ENCODE data around the gene H2BK1.

H2BK1 gene

DNA sequence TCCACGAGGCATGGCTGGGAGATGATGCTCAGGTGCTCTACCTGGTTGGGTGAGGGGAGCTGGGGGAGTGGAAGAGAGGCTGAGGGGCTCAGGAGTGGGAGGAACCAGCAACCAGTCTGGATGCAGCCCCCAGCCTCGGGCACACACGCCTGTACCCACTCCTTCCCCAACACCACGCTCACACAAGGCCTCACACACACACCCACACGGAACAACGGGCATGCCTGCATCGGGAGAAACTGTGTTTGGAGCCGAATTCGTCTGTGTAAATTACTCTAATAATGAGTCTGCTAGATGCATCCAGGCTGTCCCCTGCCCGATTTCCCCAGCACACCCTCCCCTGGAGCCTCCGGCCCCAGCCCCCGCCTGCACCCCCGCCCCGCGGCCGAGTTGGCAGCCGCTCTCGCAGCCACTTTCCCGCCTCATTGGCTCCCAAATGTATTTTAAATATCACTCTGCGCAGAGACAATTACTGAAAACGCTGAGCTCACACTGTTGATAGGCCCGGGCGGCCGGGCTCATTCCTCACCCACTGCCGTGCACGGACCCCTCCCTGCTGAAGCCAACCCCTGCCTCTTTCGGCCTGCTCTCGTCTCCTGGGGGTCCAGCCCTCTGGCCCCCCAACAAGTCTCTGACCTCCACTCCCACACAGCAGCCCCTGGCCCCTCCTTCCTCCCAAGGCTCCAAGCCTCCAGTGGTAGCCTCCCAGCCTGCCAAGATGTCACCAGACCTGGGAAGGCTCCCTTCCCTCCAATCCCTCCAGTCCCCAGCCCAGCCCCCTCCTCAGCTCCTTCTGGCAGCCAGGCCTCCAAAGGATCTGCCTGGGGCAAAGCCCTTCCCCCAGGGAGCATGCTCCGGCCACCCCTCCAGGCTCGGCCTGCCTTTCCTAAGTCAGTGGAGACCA, 11.1 kb downstream of the H2BK1 start:
- no peak for DNase-seq

- DNase-seq = no peak
These were observed 12.4 kb downstream of the H2BK1 start for GRCh38 chr7:151197932-151198331.

- no peak for DNase-seq
These were observed 14.5 kb downstream of the H2BK1 start for GRCh38 chr7:151195616-151196450.

DNA sequence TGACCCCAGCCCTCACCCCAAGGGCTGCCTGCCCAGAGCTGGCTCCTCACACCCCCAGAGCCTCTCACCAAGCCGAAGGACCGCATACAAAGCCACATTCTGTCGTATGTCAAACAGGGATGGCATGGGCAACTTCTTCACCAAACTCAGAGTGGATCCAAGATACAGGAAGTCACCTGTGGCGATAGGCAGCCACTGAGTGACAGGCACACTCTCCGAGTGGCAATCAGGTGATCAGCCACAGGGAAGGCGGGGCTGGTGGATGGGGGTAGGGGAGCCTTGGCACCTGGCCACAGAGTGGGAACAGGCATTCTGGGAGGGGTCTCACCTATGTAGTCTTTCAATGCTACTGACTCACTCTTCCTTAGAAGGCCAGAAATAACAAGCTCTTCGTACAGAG, 16.1 kb downstream of the H2BK1 start:
- no peak for DNase-seq

GRCh38 chr7:151193203-151193978, 16.9 kb downstream of the H2BK1 start:
- DNase-seq = no peak

DNA sequence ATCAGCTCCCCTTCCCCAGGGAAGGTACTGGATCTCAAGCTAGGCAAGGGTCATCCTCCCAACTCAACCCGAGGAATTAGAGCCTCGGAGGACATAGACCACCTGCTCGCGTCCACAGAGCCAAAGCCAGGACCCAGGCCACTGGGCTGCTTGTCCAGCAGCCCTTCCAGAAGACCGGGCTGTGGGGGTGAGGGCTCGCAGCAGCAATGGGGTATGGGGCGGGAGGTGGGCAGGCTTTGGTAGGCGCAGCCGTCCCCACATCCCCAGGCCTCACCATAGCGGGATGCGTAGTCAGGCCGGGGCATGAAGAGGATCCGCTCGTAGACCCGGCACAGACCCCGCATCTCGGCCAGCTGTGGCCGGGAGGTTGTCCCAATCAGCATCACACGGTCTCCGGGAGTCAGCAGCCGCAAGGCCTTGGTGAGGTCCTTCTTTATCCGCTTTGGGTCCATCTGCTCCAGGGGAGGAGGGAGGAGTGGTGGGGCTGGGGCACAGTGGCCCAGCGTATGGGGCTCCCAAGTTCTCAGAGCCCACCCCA, 18.2 kb downstream of the H2BK1 start:
- no peak for DNase-seq

- DNase-seq = no peak
These were observed 18.7 kb downstream of the H2BK1 start for GRCh38 chr7:151191544-151191943.

DNA sequence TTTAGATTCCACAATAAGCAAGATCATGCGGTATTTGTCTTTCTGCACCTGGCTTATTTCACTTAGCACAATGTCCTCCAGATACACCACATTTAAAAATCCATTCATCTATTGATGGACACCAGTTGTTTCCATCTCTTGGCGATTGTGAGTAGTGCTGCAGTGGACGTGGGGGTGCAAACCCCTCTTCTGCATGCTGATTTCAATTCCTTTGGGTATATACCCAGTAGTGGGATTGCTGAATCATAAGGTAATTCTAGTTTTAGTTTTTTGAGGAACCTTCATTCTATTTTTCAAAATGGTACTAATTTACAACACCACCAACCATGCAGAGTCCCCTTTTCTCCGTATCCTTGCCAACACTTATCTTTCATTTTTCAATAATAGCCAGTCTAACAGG, 21.2 kb downstream of the H2BK1 start:
- DNase-seq = no peak

DNA sequence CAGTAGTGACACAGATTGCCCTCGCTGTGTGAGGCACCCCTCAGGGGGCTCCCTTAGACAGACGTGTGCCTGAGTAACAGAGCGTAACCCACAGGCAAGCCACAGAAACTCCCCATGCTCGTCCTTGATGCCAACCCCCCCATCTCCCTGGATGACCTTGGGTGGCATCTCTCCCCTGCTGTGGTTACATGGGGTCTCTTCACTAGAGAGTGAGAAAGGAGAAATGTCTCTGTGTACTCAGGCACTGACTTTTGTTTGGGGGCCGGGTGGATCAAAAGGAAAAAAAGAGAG, 22.1 kb downstream of the H2BK1 start:
- DNase-seq = no peak

GRCh38 chr7:151187409-151188251, 22.7 kb downstream of the H2BK1 start:
- DNase-seq = no peak

- DNase-seq = no peak
These were observed 23.5 kb downstream of the H2BK1 start, which contains the start of gene ASB10 for GRCh38 chr7:151186640-151187408. Gene ASB10 (minus strand): TSS chr7:151187250. CDS start chr7:151187130, 120 bp downstream.

GRCh38 chr7:151185762-151186639, 24.3 kb downstream of the H2BK1 start:
- no peak for DNase-seq

DNA sequence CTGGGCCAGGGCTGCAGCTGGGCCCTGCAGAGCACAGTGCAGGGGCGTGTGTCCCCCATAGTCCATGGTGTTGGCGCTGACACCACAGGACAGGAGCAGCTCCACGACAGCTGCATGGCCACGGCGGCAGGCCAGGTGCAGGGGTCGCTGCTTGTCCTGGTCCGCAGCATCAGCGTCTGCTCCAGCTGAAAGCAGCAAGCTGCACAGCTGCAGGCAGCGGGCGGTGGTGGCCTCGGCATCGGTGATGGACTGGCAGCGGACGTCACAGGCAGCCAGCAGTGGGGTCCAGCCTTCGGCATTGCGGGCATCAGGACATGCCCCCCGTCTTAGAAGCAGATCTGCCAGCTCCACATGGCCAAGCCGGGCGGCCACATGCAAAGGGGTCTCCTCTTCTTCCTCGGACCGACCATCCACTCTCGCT, 29.3 kb downstream of the H2BK1 start:
- DNase-seq = no peak

DNA sequence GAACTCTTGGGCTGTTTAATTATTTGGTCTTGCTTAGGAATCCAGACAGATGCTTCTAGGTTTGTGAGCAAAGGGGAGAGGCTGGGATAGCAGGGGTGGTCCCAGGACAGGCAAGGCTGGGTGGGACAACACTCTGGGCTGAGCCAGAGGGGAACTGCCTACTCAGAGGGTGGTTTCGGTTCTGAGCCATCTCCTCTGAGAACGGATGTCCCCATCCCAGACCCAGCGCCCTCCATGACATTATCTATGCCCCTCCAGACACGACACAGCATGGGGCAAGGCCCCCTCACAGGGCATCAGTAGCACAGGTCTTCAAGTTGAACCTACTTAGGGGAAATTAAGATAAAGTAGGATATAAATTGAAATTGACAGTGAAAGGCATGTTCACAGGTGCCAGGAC, 30.3 kb downstream of the H2BK1 start:
- no peak for DNase-seq

GRCh38 chr7:151179287-151179860, 30.9 kb downstream of the H2BK1 start:
- DNase-seq = no peak

- no peak for DNase-seq
These were observed 31.5 kb downstream of the H2BK1 start for GRCh38 chr7:151178831-151179230.

DNA sequence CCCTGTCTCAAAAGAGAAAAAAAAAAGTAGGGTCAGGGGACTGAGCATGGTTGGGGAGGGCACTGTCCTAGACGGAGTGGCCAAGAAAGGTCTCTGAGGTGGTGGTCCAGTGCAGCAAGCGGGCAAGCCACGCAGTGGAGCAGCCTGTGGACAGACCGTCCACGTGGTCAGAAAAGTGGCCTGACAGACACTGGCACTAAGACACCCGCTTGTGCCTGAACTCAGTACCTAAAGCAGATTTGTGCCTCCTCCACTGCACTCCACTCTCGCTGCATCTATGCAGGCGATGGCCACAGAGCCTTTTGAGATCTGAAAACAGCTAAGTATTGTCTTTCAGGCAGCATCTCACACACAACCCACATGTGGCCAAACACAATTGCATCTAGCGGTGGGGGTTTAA, 32.1 kb downstream of the H2BK1 start:
- no peak for DNase-seq

GRCh38 chr7:151177310-151177709, 33.0 kb downstream of the H2BK1 start:
- no peak for DNase-seq

DNA sequence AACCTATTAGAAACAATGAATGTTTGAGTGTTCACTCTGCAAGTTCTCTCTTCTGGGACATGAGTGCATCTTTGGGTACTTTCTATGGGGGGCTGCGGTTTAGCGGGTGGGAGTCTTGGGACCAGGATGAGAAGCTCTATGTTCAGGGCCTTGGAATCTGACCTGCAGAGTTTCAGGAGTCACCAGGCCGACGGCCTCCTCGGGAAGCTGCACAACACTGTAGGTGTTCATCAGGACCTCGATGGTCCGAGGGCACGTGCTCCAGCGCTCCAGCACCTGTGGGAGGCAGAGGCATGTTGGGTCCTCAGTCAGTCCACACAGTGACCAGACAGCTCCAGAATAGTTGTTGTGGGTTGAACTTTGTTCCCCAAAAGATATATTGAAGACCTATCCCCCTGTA, 33.9 kb downstream of the H2BK1 start:
- DNase-seq = no peak

GRCh38 chr7:151175793-151176311, 34.4 kb downstream of the H2BK1 start:
- DNase-seq = no peak

Measured in CD4-positive, alpha-beta T cell treated with Interleukin-17A for 1 hour (primary cell).